AG09309 (cell line): ENCODE results near the gene CFAP20.
"Not testable (repeated sequence)": the region's sequence is repeated elsewhere in the genome, so short reads cannot be mapped to it uniquely, and the experiment has no call there.

Experiments
- DNase-seq: peaks from one replicate; pipeline ENCODE4 v3.0.0-alpha.2; 2010; ENCODE audit warnings: low read depth
- H3K4me3 ChIP-seq: 2 replicates; pipeline ENCODE4 v1.5.1; 2011; ENCODE audit warnings: mild to moderate bottlenecking, low read depth, low read length, moderate library complexity; ENCODE audit not compliant: control insufficient read depth
- TF ChIP-seq, protein P1 (sequence below): IDR thresholded peaks from 2 replicates; pipeline ENCODE4 v1.5.1; 2011; ENCODE audit warnings: mild to moderate bottlenecking, low read depth, low read length, inconsistent platforms; ENCODE audit not compliant: insufficient read depth, control insufficient read depth; ENCODE audit errors: missing control alignments

CFAP20 gene

DNA sequence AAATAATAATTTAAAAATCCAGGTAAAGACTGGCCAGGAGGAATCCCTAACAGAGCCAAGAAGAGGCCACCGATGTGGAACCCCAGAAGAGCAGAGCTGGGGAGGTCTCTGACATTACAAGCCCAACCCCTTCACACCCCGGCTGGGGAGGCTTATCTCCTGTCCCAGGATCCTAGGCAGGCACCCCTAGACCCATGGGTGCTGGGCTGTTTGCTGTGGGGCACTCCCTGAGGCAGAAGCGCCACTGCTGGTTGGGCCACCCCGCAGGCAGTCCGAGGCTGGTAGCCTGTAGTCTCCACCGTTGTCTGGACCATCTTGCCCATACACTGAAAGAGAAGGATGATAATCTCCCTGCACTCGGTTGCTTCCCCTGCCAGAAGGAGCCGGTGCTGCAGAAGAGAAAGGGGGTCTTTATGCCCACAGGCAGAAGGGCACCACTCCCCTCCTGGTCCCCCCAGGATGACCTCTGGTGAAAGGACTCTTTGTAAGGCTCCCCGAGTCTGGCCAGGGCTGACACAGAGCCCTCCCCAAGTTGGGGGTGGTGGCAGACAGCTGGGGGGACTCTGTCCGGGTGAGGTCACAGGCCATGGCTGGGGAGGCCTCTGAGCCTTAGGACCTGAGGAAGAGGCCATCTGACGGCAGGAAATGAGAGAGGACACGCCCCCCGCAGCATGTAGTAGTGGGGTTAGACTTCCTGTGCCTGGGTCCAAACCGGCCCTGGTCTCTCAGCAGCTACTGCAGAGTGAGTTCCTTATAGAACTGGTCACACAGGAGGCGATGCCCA is 34.2 kb downstream of the CFAP20 start:
- TF ChIP-seq, protein P1, sequence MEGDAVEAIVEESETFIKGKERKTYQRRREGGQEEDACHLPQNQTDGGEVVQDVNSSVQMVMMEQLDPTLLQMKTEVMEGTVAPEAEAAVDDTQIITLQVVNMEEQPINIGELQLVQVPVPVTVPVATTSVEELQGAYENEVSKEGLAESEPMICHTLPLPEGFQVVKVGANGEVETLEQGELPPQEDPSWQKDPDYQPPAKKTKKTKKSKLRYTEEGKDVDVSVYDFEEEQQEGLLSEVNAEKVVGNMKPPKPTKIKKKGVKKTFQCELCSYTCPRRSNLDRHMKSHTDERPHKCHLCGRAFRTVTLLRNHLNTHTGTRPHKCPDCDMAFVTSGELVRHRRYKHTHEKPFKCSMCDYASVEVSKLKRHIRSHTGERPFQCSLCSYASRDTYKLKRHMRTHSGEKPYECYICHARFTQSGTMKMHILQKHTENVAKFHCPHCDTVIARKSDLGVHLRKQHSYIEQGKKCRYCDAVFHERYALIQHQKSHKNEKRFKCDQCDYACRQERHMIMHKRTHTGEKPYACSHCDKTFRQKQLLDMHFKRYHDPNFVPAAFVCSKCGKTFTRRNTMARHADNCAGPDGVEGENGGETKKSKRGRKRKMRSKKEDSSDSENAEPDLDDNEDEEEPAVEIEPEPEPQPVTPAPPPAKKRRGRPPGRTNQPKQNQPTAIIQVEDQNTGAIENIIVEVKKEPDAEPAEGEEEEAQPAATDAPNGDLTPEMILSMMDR = no peak
- DNase-seq = no peak
- H3K4me3 ChIP-seq = no peak overlapping the region

DNA sequence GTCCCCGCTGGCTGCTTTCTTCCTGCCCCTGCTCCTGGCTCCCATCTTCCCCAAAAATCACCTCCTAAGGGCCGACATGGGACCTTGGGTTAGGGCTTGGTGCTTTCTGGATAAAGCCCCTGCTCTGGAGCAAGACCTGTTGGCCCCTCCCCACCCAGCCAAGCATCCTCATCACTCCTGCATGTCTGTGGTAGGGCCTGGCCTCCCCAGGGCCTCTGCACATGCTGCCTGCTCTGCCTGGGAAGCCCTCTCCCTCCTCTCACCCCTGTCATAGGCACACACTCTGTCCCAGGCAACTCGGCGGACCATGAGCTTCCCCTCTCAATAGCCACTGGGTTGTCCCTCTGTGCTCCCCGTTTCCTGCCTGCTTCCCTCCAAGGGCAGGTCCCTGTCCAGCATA is 35.2 kb downstream of the CFAP20 start:
- TF ChIP-seq, protein P1 = no peak
- no peak overlapping the region for H3K4me3 ChIP-seq
- DNase-seq = no peak

DNA sequence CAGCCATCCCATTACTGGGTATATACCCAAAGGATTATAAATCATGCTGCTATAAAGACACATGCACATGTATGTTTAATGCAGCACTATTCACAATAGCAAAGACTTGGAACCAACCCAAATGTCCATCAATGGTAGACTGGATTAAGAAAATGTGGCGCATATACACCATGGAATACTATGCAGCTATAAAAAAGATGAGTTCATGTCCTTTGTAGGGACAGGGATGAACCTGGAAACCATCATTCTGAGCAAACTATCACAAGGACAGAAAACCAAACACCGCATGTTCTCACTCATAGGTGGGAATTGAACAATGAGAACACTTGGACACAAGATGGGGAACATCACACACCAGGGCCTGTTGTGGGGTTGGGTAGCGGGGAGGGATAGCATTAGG is 38.8 kb downstream of the CFAP20 start:
- H3K4me3 ChIP-seq, DNase-seq: not testable (repeated sequence)

DNA sequence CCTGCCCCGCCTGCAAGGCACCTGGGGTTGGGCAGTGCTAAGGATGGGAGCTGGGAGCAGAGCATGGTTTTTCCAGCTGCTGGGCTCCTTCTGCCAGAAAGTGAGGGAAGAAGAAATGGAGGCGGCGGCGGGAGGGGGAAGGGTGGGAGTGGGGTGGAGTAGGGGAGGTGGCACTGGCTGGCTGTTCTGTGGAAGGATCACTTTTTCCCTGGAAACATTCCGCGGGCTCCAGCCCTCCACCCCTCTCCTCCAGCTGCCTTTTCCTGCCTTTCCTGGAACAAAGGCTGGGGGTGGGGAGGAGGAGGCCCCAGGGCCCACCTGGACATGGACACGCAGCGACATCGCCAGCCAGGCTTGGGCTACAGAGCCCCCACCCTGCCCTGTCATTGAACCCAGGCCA is 41.1 kb downstream of the CFAP20 start:
- no peak for DNase-seq
- TF ChIP-seq, protein P1 = no peak

DNA sequence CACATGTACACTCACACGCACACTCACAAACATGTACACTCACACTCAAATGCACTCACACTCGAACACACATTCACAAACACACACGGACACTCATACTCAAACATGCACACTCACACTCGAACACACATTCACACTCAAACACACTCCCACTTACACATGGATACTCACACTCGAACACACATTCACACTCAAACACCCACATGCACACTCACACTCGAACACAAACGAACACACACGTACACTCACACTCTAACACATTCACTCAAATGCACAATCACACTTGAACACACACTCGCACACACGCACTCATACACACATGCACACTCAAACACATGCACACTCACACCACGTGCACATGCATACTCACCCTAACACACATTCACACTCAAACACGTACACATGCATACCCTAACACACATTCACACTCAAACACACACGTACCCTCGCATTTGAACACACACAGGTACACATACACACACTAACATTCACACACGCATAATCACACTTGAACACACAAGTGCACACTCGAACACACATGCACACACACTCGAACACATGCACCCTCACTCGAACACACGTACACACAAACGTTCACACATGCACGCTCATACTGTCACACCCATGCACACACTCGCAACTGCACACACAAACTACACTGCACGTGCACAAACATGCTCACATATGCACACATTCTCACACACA is 41.8 kb downstream of the CFAP20 start:
- TF ChIP-seq, protein P1 = no peak

More for the DNA sequence above, 41.1 kb downstream of the CFAP20 start:
- H3K4me3 ChIP-seq = no peak overlapping the region

DNA sequence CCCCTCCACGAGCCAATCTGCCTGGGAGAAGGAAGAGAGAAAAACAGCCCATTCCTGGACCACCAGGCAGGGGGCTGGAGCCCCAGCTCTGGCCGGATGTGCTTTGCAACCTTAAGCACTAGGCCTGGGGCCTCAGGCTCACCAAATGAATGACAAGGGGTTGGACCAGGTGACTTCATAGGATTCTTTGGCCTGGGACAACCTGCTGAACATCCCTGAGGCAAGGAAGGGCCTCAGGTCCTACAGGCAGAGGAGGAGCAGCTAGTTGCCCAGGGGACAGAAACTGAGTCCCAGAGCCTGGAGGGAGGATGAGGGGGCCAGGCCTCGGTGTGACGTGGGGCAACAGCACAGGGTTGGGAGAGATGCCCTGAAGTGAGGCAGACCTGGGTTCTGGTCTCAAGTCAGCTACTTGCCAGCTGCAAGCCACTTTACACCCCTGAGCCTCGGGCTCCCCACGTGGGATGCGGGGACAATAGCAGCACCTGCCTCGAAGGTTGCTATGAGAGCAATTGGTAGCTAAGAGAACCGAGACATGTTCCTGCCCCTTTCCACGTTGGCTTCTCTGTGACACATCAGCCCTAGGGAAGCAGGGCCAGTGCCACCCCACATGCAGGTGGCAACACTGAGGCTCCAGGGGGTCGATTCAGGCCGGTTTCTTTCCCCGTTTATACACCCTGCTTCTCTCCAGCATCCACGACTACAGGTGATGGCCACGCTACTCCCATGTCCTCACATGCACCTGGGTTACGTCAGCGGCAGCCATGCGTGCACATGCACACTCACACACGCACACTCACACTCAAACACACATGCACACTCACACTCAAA is 42.6 kb downstream of the CFAP20 start:
- TF ChIP-seq, protein P1 = no peak
- H3K4me3 ChIP-seq = no peak overlapping the region
- no peak for DNase-seq

More for the DNA sequence above, 41.8 kb downstream of the CFAP20 start:
- no peak for DNase-seq
- H3K4me3 ChIP-seq = no peak overlapping the region
